ENCODE data around the gene SLC38A10.

SLC38A10 gene

DNA sequence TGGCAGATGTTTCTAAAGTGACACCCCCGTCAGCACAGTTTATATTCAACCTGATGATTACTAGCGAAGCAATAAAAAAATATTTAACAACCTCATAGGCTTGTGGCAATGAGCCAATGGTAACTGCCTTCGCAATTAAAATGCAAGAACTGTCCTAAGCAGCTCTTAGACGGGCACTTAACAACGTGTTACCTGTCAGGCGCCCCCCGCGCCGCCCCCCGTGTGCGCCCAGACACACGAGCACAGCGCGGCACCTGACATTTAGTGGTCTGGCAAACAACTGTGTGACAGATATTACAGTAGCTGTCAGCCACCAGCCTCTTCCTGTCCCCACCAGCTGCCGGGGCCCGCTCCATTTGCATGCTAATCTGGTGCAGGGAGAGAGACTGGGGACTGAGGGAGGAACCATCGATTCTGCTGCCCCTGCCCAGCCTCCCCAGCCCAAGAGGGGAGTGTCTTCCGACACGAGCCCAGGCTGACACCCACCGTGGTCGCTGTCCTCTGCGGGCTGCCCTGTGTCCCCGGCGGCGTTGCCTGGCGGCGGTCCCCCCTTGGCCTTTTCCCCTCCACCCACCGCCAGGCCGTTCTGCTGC, 43.3 kb downstream of the SLC38A10 start:
- no peak for DNase-seq

DNA sequence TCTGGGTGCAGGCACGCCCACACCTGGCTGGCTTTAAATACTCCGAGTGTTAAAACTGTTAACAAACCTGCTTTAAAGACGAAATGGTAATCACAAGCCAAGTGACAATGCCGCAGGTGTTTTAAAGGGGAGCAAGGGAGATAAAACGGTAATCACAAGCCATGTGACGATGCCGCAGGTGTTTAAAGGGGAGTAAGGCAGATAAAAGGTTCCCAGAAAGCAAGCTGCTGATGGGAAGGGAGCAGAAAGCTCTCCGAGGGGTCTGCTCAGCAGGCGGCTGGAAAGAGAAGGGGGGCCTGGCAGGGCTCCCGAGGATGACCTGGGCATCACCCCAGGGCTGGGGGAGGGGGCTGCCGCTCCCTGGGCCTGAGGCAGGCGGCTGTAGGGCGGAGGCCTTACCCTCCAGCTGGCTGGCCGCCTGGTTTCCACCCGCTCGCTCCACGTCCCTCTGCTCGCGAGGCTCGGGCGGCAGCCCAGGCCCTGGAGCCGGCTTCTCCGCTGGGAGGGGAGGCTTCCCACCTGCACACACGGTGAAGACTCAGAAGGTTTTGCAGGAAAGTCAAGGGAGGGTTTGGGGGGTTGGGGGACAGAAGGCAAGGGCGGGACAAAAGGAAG, 43.9 kb downstream of the SLC38A10 start:
- DNase-seq, result no peak

DNA sequence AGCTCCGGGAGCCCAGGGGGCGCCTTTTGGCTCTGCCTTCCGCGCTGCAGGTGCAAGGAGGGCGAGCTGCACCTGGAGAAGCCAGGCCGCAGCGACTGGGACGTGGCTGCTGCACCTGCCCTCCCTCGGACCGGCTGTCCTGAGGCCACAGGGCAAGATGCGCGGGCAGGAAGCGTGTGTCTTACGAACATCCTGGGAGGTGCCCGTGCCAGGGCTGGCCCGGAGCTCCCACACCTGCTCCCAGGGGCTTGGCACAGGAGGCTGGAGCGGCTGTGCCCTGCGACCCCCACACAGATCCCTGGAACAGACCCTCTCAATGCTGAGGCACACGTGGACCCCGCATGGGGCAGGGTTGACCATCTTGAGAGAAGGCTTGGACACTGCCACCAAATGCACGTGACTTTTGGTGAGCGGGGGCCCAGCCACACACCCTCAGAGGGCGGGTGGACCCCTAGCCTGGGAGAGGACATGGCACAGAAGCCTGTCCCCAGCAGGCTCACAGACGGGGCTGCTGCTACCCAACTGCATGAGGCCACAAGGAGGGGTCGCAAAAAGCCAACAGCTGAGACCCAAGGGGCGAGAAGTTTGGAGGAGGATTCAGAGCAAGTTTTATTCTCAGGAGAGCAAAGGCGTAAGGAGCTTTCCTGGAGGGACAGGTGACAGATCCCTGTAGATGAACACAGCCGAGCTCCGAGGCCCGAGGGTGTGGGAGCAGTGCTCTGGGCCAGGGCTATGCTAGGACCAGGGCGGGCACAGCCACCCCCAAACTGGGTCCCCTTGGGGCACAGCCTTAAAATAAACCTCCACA, 44.6 kb downstream of the SLC38A10 start:
- DNase-seq, result no peak

DNA sequence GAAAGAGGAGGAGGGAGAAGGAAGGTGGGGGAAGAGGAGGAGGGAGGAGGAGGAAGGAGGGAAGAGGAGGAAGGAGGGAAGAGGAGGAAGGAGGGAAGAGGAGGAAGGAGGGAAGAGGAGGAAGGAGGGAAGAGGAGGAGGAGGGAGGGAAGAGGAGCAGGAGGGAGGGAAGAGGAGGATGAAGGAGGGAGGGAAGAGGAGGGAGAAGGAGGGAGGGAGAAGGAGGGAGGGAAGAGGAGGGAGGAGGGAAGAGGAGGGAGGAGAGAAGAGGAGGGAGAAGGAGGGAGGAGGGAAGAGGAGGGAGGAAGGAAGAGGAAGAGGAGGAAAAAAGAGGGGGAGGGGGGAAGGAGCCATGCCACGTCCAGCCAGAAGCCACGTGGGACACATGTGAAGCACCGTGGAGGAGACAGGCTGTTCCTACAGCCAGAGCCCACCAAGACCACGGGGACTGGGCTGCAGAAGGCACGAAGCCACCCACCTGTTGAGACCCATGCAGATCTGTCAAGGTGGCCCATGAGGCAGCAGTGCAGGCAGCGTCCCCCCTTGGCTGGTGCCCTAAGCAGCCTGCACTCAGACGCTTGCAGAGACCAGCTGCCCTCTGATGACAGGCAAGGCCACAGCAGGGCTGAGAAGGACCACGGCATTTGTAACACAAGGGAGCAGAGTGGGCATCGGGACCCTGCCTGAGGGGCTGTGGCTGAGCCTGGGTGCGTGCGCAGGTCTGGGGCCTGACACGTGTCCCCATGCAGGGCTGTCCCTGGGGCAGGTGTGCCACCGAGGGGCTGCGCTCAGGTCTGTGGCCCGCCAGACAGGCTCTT, 45.7 kb downstream of the SLC38A10 start:
- no peak for DNase-seq

DNA sequence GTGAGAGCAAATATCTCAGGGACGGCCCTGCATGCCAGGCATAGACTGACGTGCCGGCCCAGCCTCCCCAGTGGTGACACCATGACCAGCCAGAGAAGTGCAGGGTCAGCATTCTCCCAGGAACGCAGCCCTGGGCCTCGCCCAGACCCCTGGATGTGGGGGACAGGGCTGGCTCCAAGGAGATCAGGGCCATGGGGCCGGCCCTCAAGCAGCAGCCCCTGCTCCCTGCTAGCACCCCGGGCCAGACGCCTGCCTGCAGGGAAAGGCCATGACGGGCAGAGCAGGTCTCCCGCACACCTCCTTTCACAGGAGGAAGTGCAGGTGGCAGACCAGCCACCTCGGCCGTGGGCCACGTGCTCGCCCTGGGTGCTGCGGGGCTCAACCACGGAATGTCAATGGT, 46.5 kb downstream of the SLC38A10 start:
- DNase-seq, result no peak

DNA sequence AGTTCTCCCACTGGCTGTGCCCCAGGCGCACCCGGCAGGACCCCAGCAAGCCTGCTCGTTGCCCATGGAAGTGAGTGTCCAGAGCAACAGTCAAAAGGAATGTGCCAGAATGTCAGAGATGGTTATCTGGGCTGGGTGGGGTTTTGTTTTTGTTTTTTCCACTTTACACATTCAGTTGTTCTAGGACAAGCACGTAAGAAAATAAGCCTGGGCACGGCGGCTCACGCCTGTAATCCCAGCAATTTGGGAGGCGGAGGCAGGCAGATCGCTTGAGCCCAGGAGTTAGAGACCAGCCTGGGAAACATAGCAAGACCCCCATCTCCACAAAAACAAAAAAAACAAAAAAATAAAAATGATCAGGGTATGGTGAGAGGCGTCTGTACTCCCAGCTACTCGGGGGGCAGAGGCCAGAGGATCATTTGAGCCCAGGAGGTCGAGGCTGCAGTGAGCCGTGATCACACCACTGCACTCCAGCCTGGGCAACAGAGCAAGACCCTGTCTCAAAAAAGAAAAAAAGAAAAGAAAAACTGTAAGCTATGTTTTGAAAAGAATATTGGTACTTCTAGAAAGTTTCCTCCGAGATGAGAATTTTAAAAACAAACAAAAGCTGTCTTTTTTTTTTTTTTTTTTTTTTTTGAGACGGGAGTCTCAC, 47.6 kb downstream of the SLC38A10 start:
- no peak for DNase-seq

DNA sequence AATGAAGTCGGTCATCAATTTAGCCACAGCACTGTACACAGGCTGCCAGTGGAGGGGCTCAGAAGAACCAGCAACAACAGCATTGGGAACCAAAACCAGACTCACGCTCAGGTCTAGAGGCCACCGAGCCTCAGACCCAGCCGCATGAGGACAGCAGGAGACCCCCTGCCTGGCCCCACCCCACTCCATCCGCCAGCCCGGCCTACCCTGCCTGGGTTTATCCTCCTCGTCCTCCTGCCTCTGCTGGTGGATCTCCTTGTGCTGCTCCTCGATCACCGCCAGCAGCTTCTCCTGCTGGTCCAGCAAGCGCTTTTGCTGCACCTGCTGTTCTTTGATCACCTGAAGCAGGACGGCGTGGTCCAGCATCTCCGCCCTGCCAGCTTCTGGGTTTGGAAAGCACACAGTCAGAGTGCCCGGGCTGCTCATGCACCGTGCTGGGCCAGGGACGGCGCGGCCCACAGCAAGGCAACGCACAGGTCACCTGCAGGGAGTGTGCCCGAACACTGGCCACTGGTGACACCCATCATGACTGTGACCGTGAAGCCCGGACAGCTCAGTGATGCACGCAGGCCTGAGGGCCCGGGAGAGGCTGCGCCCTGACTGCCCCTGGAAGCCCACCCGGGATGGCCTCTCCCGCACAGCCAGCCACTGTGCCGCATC, 48.3 kb downstream of the SLC38A10 start:
- DNase-seq, result no peak

DNA sequence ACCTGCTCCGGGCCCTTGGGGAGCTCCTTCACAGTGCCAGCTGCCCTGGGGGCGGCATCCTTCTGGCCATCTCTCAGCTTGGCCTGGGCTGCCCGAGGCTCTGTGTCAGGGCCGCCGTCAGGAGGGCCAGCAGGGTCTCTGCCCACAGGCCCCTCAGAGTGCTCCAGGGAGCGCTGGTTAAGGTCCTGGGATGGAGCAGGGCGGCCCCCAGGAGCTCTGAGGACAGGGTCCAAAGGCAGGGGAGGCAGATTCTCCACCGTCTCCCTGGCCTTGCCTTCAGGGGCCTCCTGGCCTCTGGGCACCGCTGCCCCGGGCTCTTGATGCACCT, 48.8 kb downstream of the SLC38A10 start:
- no peak for DNase-seq

DNA sequence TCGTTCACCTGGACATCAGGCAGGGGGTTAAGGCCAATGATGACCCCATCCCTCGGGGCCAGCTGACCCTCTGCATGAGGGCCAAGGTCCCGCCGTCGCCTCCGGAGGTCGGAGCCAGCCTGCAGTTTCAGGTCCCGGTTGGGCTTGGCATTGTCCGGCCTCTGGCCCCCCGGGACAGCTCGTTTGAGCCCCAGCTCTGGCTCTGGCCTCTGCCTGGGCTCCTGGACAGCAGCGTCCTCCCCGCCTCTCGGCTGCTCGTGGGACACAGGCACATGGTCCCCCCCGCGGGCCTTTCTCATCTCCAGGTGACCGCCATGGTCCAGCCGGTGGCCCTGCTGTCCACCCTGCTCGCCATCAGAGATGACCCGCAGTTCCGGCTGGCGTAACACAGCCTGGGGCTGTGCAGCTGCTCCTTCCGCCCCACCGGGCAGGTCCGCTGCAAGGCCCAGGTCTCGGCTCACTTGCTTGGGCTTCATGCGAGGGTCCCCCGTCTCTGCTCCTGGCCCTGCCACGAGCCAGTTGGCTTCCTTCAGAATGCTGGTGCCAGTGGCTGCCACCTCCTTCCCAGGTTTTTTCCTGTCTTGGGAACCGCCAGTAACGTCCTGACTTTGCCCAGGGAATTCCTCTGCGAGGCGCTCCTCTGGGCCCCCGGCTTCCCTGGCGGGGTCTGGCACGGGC, 49.3 kb downstream of the SLC38A10 start:
- no peak for DNase-seq

DNA sequence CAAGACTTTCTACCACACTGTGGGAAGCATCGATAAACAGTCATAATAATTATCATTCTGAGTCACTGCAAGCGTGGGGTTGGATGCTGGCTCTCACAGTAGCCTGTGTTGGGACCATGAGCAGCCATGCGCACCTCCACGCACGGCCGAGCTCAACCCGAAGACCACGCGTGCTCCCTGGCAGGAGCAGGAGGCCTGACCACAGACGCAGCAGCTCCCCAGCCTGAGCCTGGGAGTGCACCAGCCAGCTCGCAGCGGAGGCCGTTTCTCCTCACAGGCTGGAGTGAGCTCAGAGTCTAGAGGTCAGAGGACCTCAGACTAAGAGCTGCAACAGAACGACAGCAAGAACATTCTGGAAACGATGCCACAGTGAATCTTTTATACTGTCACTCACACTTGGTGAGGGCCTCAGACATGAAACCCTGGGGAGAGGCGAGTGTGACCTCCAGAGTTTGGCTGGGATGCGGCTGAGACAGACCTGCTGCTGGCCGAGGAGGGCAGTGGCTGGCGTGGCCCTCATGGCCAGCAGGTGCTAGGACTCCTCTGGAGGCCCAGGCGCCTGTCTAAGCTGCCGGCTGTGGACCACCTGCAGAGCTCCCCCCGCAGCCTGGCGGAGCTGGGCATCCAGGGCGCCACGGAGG, 50.0 kb downstream of the SLC38A10 start:
- DNase-seq, result no peak

DNA sequence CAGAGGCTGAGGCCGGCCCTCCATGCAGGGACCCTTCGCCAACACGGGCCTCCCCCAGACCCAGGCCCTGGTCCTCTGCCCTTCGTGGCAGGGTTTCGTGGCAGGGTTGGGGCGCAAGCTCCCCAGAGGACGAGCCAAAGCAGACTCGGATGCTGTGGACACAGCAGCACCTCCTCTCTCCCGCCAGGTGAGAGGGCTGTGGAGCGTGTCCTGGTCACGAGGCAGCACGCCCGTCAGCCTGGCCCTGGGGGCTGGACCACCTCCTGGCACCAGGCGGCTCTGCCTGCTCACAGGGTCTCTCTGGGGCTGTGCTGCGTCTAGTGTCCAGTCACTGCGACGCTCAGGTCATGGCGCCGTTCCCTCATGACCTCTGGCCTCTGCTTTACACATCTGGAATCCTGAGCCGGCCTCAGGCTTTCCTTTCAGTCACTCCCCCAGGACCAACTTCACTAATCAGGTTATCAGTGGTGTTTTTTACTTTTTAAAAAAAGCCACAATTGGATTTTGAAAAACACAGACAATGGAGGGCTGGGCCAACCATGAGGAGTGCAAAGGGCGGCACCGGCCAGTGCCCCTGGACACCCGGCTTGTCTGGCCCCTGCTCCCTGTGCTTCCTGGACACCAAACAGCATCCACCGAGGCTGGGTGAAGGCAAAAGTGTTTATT, 50.6 kb downstream of the SLC38A10 start:
- DNase-seq, result no peak

DNA sequence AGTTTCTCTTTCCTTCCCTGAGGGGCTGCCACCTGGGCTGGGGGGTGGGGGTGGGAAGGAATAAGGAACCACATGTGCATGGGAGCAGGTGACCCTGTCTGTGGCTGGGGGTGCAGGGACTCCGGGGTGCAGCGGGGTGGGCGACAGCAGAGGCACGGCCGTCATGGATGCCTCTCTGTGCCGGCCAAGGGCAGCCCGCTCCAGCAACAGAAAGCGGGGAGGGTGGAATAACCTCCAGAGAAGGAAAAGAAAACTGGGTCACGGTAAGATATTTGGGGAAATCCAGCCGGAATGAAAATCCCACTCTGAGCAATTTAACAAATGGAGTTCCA, 51.8 kb downstream of the SLC38A10 start:
- no peak for DNase-seq

DNA sequence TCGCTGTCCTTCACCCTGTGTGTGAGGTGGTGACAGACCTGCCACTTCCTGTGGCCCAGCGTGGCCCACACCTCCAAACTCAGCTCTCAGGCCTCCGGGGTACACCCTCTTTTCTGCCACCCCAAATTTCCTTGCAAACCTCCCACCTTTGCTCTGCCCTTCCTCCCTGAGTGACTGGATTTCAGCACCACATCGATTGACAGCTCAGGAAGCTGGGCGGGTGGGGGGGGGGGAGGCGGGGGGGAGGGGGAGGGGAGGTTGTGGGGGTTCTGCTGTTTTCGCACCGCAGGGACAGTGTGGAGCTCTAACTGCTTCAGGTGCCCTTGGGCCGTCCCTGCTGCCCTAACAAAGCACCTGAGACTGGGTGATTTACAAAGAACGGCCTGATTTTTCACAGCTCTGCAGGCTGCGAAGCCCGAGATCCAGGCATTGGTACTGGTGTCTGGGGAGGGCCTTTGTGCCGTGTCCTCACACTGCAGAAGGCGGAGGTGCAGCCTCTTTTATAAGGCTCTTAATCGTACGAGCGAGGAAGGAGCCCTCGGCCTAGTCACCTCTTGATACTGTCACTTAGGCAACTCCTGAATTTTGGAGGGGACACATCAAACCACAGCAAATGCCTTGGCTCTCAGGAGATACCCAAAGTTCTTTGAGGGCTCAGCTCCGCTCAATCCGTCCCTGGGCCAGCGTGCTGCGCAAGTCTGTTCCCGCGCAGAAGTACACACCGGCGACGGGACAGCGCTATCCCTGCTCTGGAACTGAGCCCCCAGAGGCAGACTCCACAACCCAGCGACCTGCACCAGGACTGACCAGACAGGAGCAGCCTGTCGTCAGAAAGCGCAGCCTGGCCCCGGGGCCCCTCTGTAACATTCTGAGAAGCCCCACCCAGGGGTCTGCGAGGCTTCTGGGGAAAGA, 52.4 kb downstream of the SLC38A10 start:
- DNase-seq, result no peak

DNA sequence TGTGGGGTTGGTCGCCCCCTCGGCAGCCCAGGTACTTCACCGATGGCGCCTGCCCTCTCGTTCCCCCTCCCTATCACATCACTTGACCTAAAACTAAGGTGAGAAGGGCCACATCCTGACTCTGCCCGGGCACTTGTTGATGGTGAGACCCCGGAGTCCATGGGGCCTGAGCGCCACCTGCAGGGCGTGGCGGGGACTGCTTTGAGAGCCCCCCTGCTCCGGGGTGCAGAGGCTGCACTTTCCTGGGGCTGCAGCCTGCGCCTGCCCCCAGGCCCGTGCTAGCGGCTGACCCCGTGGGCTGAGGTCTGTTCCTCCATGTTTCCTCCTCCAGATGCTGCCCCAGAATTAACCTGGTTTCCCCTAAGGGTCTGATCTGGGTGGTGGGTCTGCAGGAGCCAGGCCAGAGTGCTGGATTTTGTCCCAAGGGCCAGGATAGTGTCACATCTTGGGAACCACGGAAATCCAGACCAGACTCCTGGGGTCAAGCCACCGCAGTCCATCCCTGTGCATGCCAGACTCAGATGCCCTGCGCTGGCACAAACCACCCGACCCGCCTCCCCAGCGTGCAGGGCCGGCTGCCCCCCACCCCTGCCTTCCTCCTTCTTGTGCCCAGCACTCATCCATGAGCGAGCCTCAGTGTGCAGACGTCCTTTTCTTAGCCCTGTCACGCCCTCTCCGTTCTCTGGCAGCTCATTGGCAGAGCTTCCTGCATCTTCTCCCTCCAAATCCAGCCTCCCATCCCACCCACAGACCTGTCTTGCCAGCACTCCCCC, 53.3 kb downstream of the SLC38A10 start:
- peak; percentile 49 for DNase-seq

DNA sequence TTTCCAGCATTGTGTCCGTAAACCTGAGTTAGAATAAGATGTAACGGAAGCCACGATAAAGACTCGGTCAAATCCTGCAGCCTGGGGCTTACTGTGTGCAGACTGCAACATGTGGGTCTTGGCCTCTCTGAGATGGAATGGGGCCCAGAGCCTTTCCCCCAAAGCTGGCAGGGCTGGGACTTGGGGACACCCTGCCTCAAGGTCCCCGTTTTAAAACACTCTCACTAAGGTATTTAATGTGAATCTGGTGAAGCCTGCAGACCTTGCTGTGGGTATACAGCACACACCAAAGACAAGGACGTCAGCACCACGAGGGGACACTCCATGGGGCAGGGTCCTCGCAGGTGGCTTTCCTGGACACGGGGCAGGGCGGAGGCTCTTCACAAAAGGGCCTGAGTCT, 53.9 kb downstream of the SLC38A10 start:
- no peak for DNase-seq

DNA sequence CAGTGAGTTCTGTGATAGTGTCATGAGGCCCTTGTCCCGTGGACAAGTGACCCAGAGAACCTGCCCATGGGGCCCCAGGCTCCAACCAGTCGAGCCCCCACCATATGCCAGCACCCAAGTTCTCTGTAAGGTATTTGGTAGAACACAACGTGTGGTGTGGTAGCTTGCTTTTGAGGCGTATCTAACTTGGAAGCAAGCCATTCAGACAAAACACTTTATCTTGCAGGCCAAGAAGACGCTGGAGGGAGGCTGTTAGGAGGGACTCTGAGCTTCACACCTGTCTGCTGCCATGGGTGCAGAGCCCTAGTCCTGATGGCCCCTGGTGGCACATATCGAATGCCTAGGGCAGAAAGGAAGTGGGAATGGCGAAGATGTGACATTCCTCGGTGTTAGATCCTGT, 54.3 kb downstream of the SLC38A10 start:
- no peak for DNase-seq

DNA sequence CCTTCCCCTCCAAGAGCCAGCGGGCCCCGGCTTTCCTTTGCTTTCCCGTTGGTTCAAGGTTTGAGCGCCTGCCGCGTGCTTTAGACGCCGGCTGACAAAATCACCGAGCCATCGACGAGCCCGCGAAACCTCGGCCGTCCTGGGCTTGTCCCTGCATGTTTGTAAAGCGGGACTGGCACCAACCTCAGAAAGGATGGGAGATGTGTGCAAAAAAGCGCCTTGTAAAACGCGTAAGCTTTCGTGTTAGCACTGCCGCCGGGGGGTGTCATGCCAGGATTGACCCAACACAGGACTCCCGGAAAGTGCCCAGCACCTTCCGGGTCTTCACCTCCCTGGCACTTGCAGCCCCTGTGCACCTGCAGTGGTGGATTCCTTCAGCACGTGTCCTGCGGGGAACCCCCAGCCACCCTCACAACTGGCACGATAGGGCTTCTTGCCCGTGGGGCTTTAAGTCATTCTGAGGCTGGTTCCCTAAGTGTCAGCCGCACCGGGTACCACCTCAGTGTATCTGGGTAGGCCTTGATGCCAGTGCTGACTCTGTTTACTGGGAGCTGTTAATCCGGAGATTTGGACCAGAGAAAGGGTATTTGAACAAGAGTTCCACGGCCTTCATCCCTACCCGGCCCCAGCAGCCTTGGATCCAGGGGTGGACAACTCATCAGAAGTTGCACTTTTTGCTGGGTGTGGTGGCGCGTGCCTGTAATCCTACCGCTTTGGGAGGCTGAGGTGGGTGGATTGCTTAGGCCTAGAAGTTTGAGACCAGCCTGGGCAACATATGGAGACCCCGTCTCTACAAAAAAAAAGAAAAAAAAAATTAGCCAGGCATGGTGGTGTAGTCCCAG, 55.2 kb downstream of the SLC38A10 start:
- peak; percentile 13 for DNase-seq

Measured in T-helper 9 cell (primary cell).